Osteocyte (in vitro differentiated cells): ENCODE measurements around the gene WBP4. TPM values are rescaled to one million over a fixed set of nuclear protein-coding genes. Genes with fewer than 3 reads are reported as not detected.
"Not testable (repeated sequence)": the region's sequence is repeated elsewhere in the genome, so short reads cannot be mapped to it uniquely, and the experiment has no call there.

Experiments
- DNase-seq: peaks from one replicate; pipeline ENCODE4 v3.0.0; 2021; ENCODE audit warnings: mixed read lengths; ENCODE audit not compliant: unreplicated experiment; ENCODE audit errors: extremely low spot score
- H3K27ac Mint-ChIP-seq: one replicate; pipeline ENCODE4 v1.8.0; 2021; ENCODE audit warnings: mild to moderate bottlenecking, mixed read lengths; ENCODE audit not compliant: unreplicated experiment
- H3K27me3 Mint-ChIP-seq: one replicate; pipeline ENCODE4 v1.8.0; 2021; ENCODE audit warnings: mixed read lengths; ENCODE audit not compliant: unreplicated experiment
- H3K36me3 Mint-ChIP-seq: one replicate; pipeline ENCODE4 v1.8.0; 2021; ENCODE audit warnings: mixed read lengths; ENCODE audit not compliant: unreplicated experiment
- H3K4me1 Mint-ChIP-seq: one replicate; pipeline ENCODE4 v1.8.0; 2021; ENCODE audit warnings: mixed read lengths; ENCODE audit not compliant: unreplicated experiment
- H3K4me3 Mint-ChIP-seq: one replicate; pipeline ENCODE4 v1.8.0; 2021; ENCODE audit warnings: mild to moderate bottlenecking, moderate library complexity, mixed read lengths; ENCODE audit not compliant: unreplicated experiment
- H3K9me3 Mint-ChIP-seq: one replicate; pipeline ENCODE4 v1.8.0; 2021; ENCODE audit warnings: mixed read lengths; ENCODE audit not compliant: unreplicated experiment
- CTCF ChIP-seq: fragments of 200-600 bp; sonication (generic); IDR thresholded peaks from 2 replicates; pipeline ENCODE4 v1.5.0; 2021; ENCODE audit warnings: antibody characterized with exemption, mild to moderate bottlenecking, moderate library complexity
- total RNA-seq: library from RNA; stranded (reverse); gene quantifications from 2 replicates; pipeline ENCODE4 v1.2.1, GENCODE V29; 2021

Gene WBP4
- total RNA-seq, 1 donor from 2014 or later = 6.9 TPM

GRCh38 chr13:41079725-41080124, 18.4 kb downstream of the WBP4 start:
- Mint-ChIP-seq H3K27ac (no peak overlapping the region), H3K27me3 (no peaks in the 10 kb centered on the region), H3K4me3 (no peak overlapping the region), H3K36me3 (peaks cover 52% of the 10 kb centered on the region), H3K9me3 (no peaks in the 10 kb centered on the region), H3K4me1 (no peaks in the 10 kb centered on the region)
- DNase-seq = no peak
- TF ChIP-seq CTCF = no peak

GRCh38 chr13:41085961-41086585, 24.8 kb downstream of the WBP4 start:
- H3K36me3 Mint-ChIP-seq = peaks cover 13% of the 10 kb centered on the region
- H3K4me1 Mint-ChIP-seq = no peaks in the 10 kb centered on the region
- no peak for DNase-seq
- no peaks in the 10 kb centered on the region for H3K27me3 Mint-ChIP-seq
- H3K9me3 Mint-ChIP-seq = no peaks in the 10 kb centered on the region
- no peak overlapping the region for H3K27ac Mint-ChIP-seq
- no peak for TF ChIP-seq CTCF
- no peak overlapping the region for H3K4me3 Mint-ChIP-seq

- not testable (repeated sequence) for H3K9me3 Mint-ChIP-seq, H3K4me1 Mint-ChIP-seq, H3K27ac Mint-ChIP-seq
These were observed 34.4 kb downstream of the WBP4 start for GRCh38 chr13:41095681-41096080.

GRCh38 chr13:41098761-41099160, 37.5 kb downstream of the WBP4 start:
- no peak overlapping the region for H3K27ac Mint-ChIP-seq

More at GRCh38 chr13:41095681-41096080, 34.4 kb downstream of the WBP4 start:
- H3K36me3 Mint-ChIP-seq, DNase-seq, H3K4me3 Mint-ChIP-seq, H3K27me3 Mint-ChIP-seq: not testable (repeated sequence)

GRCh38 chr13:41099986-41100385, 38.7 kb downstream of the WBP4 start:
- no peak for DNase-seq
- no peaks in the 10 kb centered on the region for H3K9me3 Mint-ChIP-seq
- no peaks in the 10 kb centered on the region for H3K4me1 Mint-ChIP-seq

More at GRCh38 chr13:41098761-41099160, 37.5 kb downstream of the WBP4 start:
- DNase-seq = no peak
- Mint-ChIP-seq H3K4me1 (no peaks in the 10 kb centered on the region), H3K4me3 (no peak overlapping the region), H3K36me3 (no peaks in the 10 kb centered on the region), H3K27me3 (no peaks in the 10 kb centered on the region), H3K9me3 (no peaks in the 10 kb centered on the region)
- TF ChIP-seq CTCF = no peak

More at GRCh38 chr13:41099986-41100385, 38.7 kb downstream of the WBP4 start:
- H3K36me3 Mint-ChIP-seq = no peaks in the 10 kb centered on the region
- no peaks in the 10 kb centered on the region for H3K27me3 Mint-ChIP-seq
- no peak overlapping the region for H3K27ac Mint-ChIP-seq
- TF ChIP-seq CTCF = no peak
- H3K4me3 Mint-ChIP-seq = no peak overlapping the region
